Keratinocyte (primary cell): ENCODE measurements around the gene RFX2.

ENCODE experiments used
- EZH2 ChIP-seq: IDR thresholded peaks from one replicate; pipeline ENCODE4 v1.6.1; 2012; ENCODE audit warnings: inconsistent platforms, mild to moderate bottlenecking, low read length, moderate library complexity
- TF ChIP-seq, protein P1 (sequence below), 3 experiments: IDR thresholded peaks in 1 of 3; conservative IDR thresholded peaks in 1 of 3; optimal IDR thresholded peaks in 1 of 3; 2 replicates in 2 of 3; 3 replicates in 1 of 3; pipeline versions ENCODE3 to v1.5.1; 2011; ENCODE audit warnings: low read length in 3 of 3, mild to moderate bottlenecking in 3 of 3, moderate library complexity in 2 of 3, control low read depth in 1 of 3, inconsistent platforms in 1 of 3; ENCODE audit not compliant: insufficient read depth in 2 of 3; ENCODE audit errors: extremely low read depth in 1 of 3

GRCh38 chr19:5991244-5991838, 119.0 kb downstream of the RFX2 start:
- TF ChIP-seq, protein P1, sequence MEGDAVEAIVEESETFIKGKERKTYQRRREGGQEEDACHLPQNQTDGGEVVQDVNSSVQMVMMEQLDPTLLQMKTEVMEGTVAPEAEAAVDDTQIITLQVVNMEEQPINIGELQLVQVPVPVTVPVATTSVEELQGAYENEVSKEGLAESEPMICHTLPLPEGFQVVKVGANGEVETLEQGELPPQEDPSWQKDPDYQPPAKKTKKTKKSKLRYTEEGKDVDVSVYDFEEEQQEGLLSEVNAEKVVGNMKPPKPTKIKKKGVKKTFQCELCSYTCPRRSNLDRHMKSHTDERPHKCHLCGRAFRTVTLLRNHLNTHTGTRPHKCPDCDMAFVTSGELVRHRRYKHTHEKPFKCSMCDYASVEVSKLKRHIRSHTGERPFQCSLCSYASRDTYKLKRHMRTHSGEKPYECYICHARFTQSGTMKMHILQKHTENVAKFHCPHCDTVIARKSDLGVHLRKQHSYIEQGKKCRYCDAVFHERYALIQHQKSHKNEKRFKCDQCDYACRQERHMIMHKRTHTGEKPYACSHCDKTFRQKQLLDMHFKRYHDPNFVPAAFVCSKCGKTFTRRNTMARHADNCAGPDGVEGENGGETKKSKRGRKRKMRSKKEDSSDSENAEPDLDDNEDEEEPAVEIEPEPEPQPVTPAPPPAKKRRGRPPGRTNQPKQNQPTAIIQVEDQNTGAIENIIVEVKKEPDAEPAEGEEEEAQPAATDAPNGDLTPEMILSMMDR (optimal IDR thresholded peaks at IDR 0.05 in 1 of 3, IDR thresholded peaks at IDR 0.05 in 1 of 3, conservative IDR thresholded peaks at IDR 0.05 in 1 of 3; ENCODE audit: extremely low read depth in 1 of 3, insufficient read depth in 2 of 3, low read length in 3 of 3) = no peak
- TF ChIP-seq EZH2 = no peak
